Measurements from ENCODE around the gene KRT75.

Gene KRT75

GRCh38 chr12:52391618-52392002 is 42.6 kb downstream of the KRT75 start:
- DNase-seq (ENCODE audit: low read depth), result no peak

GRCh38 chr12:52390739-52391617 is 43.2 kb downstream of the KRT75 start:
- DNase-seq (ENCODE audit: low read depth), result peak; percentile 27

GRCh38 chr12:52389313-52390207 is 44.6 kb downstream of the KRT75 start:
- no peak for DNase-seq (ENCODE audit: low read depth)

GRCh38 chr12:52387859-52388258 is 46.3 kb downstream of the KRT75 start:
- no peak for DNase-seq (ENCODE audit: low read depth)

- no peak for DNase-seq (ENCODE audit: low read depth)
These were observed 48.9 kb downstream of the KRT75 start, which contains the start of gene KRT84 for GRCh38 chr12:52385226-52385702. KRT84 (minus strand) TSS chr12:52385652; CDS start chr12:52385585, 67 bp downstream.

GRCh38 chr12:52383331-52383730 is 50.8 kb downstream of the KRT75 start:
- DNase-seq (ENCODE audit: low read depth), result no peak

GRCh38 chr12:52382854-52383253 is 51.3 kb downstream of the KRT75 start:
- DNase-seq (ENCODE audit: low read depth), result no peak

- no peak for DNase-seq (ENCODE audit: low read depth)
These were observed 53.0 kb downstream of the KRT75 start for GRCh38 chr12:52381206-52381605.

GRCh38 chr12:52380271-52380694 is 53.9 kb downstream of the KRT75 start:
- peak; percentile 42 for DNase-seq (ENCODE audit: low read depth)

GRCh38 chr12:52379536-52379935 is 54.6 kb downstream of the KRT75 start:
- DNase-seq (ENCODE audit: low read depth), result no peak

- DNase-seq (ENCODE audit: low read depth), result no peak
These were observed 56.1 kb downstream of the KRT75 start for GRCh38 chr12:52378091-52378490.

GRCh38 chr12:52377266-52377665 is 56.9 kb downstream of the KRT75 start:
- DNase-seq (ENCODE audit: low read depth), result no peak
